SKM-1 treated with dmso at 0.1 percent for 144 hours (cell line): ENCODE results near the gene OSBPL8.
"Not testable (repeated sequence)": the region's sequence is repeated elsewhere in the genome, so short reads cannot be mapped to it uniquely, and the experiment has no call there.

Experiments
- DNase-seq: peaks from one replicate; lab custom pipeline; 2025; ENCODE audit not compliant: unreplicated experiment; lab: John Stamatoyannopoulos, UW

OSBPL8 gene

GRCh38 chr12:76422543-76423438 is 136.8 kb downstream of the OSBPL8 start:
- no peak for DNase-seq

GRCh38 chr12:76422154-76422542 is 137.4 kb downstream of the OSBPL8 start:
- DNase-seq: no peak

GRCh38 chr12:76421046-76421445 is 138.5 kb downstream of the OSBPL8 start:
- no peak for DNase-seq

GRCh38 chr12:76420222-76420621 is 139.3 kb downstream of the OSBPL8 start:
- DNase-seq: no peak

GRCh38 chr12:76417116-76417515 is 142.5 kb downstream of the OSBPL8 start:
- DNase-seq: no peak

- DNase-seq: no peak
Measured at GRCh38 chr12:76413121-76413520, 146.4 kb downstream of the OSBPL8 start.

- DNase-seq: no peak
Measured at GRCh38 chr12:76410781-76411180, 148.8 kb downstream of the OSBPL8 start.

- no peak for DNase-seq
Measured at GRCh38 chr12:76410371-76410770, 149.2 kb downstream of the OSBPL8 start.

- no peak for DNase-seq
Measured at GRCh38 chr12:76409074-76409473, 150.5 kb downstream of the OSBPL8 start.

- DNase-seq: no peak
Measured at GRCh38 chr12:76407710-76408109, 151.9 kb downstream of the OSBPL8 start.

- DNase-seq: no peak
Measured at GRCh38 chr12:76402259-76402658, 157.3 kb downstream of the OSBPL8 start.

- DNase-seq: no peak
Measured at GRCh38 chr12:76400136-76400535, 159.4 kb downstream of the OSBPL8 start.

- no peak for DNase-seq
Measured at GRCh38 chr12:76399040-76399439, 160.5 kb downstream of the OSBPL8 start.

GRCh38 chr12:76398106-76398505 is 161.5 kb downstream of the OSBPL8 start:
- no peak for DNase-seq

- DNase-seq: no peak
Measured at GRCh38 chr12:76391461-76391860, 168.1 kb downstream of the OSBPL8 start.

- no peak for DNase-seq
Measured at GRCh38 chr12:76387614-76388013, 172.0 kb downstream of the OSBPL8 start.

GRCh38 chr12:76384560-76384959 is 175.0 kb downstream of the OSBPL8 start:
- no peak for DNase-seq

GRCh38 chr12:76383988-76384387 is 175.6 kb downstream of the OSBPL8 start:
- no peak for DNase-seq

GRCh38 chr12:76379261-76379660 is 180.3 kb downstream of the OSBPL8 start:
- no peak for DNase-seq

GRCh38 chr12:76376876-76377275 is 182.7 kb downstream of the OSBPL8 start:
- DNase-seq: not testable (repeated sequence)

GRCh38 chr12:76375939-76376338 is 183.6 kb downstream of the OSBPL8 start:
- no peak for DNase-seq

- DNase-seq: no peak
Measured at GRCh38 chr12:76375470-76375869, 184.1 kb downstream of the OSBPL8 start.
